Activated CD4-positive, alpha-beta memory T cell treated with anti-CD3 and anti-CD28 coated beads, Interleukin-2, amount 10 ng/mL, durations not matched to agents 7 days and 5 days (primary cell): ENCODE data around the gene TTLL8. TPM values are rescaled to one million over a fixed set of nuclear protein-coding genes. Genes with fewer than 3 reads are reported as not detected.

Experiments
- CTCF ChIA-PET: fragments of 350-600 bp; sonication (Branson Sonifier 250); formaldehyde crosslinking; loops from one replicate; lab custom pipeline; 2021; ENCODE audit warnings: antibody characterized with exemption, inconsistent platforms; lab: Charles Lee
- POLR2A ChIA-PET: fragments of 350-600 bp; sonication (Branson Sonifier 250); formaldehyde crosslinking; loops from one replicate; lab custom pipeline; 2021; ENCODE audit warnings: antibody characterized with exemption; lab: Charles Lee
- DNase-seq: peaks from one replicate; pipeline ENCODE4 v3.0.0-alpha.2; 2020
- H3K27ac Mint-ChIP-seq: one replicate; pipeline ENCODE4 v1.8.0; 2021; ENCODE audit warnings: mild to moderate bottlenecking, mixed read lengths
- H3K27me3 Mint-ChIP-seq: one replicate; pipeline ENCODE4 v1.8.0; 2021; ENCODE audit warnings: mixed read lengths
- H3K36me3 Mint-ChIP-seq: one replicate; pipeline ENCODE4 v1.8.0; 2021; ENCODE audit warnings: low read depth, mixed read lengths
- H3K4me1 Mint-ChIP-seq: one replicate; pipeline ENCODE4 v1.8.0; 2021; ENCODE audit warnings: mixed read lengths
- H3K4me3 Mint-ChIP-seq: one replicate; pipeline ENCODE4 v1.8.0; 2021; ENCODE audit warnings: mild to moderate bottlenecking, mixed read lengths
- H3K9me3 Mint-ChIP-seq: one replicate; pipeline ENCODE4 v1.8.0; 2021; ENCODE audit warnings: mixed read lengths
- total RNA-seq, 2 experiments: library from RNA; stranded (reverse); gene quantifications; one replicate each; pipeline ENCODE4 v1.2.3, GENCODE V29; 2021

The TTLL8 gene
- total RNA-seq, 2 experiments from 2014 or later = not detected

DNA sequence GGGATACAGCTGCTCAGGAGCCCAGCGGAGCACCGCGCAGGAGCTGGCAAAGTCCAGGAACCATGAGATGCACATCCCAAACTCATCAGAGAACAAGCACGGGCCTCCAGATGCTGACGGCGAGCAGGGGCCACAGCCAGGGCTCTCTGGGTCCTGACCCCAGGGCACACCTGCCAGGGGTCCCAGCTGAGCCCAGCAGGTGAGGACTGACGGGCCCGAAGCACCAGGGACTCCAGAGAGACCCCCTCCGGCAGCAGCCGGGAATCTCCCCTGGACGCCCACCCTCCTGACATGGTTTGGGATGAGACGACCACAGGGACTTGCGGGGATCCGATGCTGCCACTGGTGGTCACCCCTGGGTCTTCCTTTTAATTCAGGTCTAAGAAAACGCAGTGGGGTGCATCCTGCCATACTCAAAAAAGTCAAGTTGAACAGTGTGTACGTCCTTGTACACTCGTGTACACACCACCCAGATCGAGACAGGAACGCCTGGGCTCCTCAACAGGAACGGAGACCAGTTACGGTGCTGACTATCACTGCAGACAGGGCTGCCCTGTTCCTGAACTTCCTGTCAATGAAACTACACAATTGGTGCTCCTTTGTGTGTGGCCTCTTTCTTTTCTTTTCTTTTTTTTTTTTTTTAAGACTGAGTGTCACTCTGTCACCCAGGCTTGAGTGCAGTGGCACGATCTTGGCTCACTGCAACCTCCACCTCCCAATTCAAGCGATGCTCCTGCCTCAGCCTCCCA, 21.9 kb downstream of the TTLL8 start:
- H3K4me3 Mint-ChIP-seq = no peak overlapping the region
- H3K4me1 Mint-ChIP-seq = peaks cover 11% of the 10 kb centered on the region
- POLR2A ChIA-PET = no interaction called here
- CTCF ChIA-PET = interaction anchor here (0.6 kb wide), 1 partner anchor 146 kb away, joined by 3 read pairs; no protein-coding TSS in a partner anchor
- H3K36me3 Mint-ChIP-seq = no peaks in the 10 kb centered on the region
- H3K27me3 Mint-ChIP-seq = peaks cover 8% of the 10 kb centered on the region
- H3K27ac Mint-ChIP-seq = no peak overlapping the region
- peaks cover 2% of the 10 kb centered on the region for H3K9me3 Mint-ChIP-seq
- no peak for DNase-seq

- Mint-ChIP-seq H3K9me3 (peaks cover 2% of the 10 kb centered on the region), H3K27ac (no peak overlapping the region), H3K4me1 (peaks cover 11% of the 10 kb centered on the region), H3K27me3 (peaks cover 8% of the 10 kb centered on the region), H3K4me3 (no peak overlapping the region), H3K36me3 (no peaks in the 10 kb centered on the region)
- POLR2A ChIA-PET = interaction anchor here (0.9 to 1.1 kb wide), 2 partner anchors 65 to 110 kb away, joined by 3 read pairs; no protein-coding TSS in a partner anchor
- DNase-seq = no peak
- CTCF ChIA-PET = no interaction called here
These were observed 22.8 kb downstream of the TTLL8 start for GRCh38 chr22:50035131-50035881.

DNA sequence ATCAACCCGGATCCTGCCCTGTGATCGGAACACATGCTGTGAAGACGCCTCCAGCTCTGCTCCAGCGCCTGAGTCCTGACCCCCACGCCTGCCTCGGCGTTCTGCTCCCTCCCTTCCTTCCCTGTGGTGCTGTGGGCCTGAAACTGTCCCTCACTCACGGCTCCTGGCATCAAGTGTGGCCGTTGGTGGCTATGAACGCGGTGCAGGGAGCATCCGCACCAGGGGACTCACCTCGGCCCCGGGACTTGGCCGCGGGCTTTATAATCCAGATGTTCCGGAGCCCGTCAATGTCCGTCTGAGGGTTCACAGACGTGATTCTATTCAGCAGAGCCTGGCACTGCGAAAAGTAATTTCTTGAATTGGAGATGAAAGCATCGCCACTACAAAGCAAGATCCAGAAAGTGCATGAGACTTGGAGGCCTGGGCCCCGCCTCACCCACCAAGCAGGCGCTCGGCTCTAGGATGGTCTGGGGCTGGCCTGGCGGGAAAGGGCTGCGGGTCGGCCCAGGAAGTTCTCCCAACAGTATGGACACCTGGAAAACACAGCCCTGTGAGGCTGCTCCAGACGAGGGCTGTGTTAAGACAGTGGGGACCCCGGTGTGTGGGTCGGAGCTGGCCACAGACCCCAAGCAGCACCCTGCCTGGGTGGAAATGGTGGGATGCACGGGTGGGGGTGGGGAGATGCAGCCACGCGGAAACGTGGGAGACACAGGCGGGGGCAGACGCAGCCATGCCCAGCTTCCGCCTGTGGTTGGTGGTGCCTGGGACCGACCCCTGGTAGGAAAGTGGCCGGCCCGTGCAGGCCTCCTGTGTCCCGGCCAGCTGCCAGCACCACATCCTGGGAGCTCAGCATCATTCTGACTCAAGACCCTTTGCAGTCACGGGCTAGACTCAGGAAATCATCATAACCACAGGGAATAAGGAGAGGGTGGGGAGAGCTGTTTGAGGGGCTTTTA, 23.7 kb downstream of the TTLL8 start:
- Mint-ChIP-seq H3K9me3 (peaks cover 2% of the 10 kb centered on the region), H3K4me3 (no peak overlapping the region), H3K4me1 (peaks cover 14% of the 10 kb centered on the region), H3K27me3 (peaks cover 8% of the 10 kb centered on the region), H3K36me3 (no peaks in the 10 kb centered on the region), H3K27ac (no peak overlapping the region)
- ChIA-PET CTCF (no interaction called here), POLR2A (interaction anchor here (0.9 to 1.1 kb wide), 2 partner anchors 64 to 109 kb away, joined by 3 read pairs; no protein-coding TSS in a partner anchor)
- peak; percentile 41 for DNase-seq

- H3K4me1 Mint-ChIP-seq = peaks cover 16% of the 10 kb centered on the region
- H3K4me3 Mint-ChIP-seq = no peak overlapping the region
- POLR2A ChIA-PET = no interaction called here
- no peaks in the 10 kb centered on the region for H3K9me3 Mint-ChIP-seq
- peaks cover 8% of the 10 kb centered on the region for H3K27me3 Mint-ChIP-seq
- no peaks in the 10 kb centered on the region for H3K36me3 Mint-ChIP-seq
- H3K27ac Mint-ChIP-seq = no peak overlapping the region
- CTCF ChIA-PET = interaction anchor here (0.5 kb wide), 1 partner anchor 72 kb away, joined by 3 read pairs; no protein-coding TSS in a partner anchor
- no peak for DNase-seq
These were observed 25.0 kb downstream of the TTLL8 start for GRCh38 chr22:50032941-50033601.

DNA sequence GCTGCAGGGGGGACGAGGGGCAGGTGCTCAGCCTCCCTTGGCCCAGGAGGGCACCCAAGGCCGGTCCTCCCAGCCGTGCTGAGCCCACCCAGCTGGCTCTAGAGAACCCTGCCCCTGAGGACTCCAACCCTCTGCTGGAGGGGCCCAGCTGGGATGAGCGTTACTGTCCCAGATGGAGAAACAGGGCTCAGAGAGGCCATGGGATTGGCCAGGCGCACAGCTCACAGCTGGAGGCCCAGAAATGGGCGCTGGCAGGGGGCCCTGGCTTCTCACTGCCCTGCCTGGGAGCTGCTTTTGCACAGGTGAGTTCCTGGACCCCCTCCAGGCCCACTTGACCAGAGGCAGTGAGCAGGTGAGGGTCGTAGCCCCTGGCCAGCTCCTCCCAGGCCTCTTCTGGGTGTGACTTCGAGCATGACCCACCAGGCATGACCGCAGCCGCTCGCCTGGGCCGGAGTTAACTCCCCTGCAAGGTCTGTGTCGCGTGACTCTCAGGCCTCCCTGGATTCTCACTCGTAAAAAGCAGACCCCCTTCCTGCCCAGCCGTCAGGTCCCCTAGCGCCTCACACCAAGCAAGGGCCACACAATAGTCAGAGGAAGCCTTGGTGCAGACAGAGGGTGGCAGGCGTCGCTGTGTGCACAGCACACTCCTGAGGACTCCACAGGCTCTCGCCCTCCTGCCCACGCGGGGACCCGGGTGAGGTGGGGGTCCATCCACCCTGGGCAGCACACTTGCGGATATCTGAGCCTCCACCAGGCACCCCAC, 25.8 kb downstream of the TTLL8 start:
- H3K27me3 Mint-ChIP-seq = peaks cover 9% of the 10 kb centered on the region
- H3K27ac Mint-ChIP-seq = no peak overlapping the region
- ChIA-PET CTCF (interaction anchor here (0.7 to 0.8 kb wide), 2 partner anchors 99 to 265 kb away, joined by 3 read pairs; no protein-coding TSS in a partner anchor), POLR2A (interaction anchor here (2.6 kb wide), 1 partner anchor 102 kb away, joined by 21 read pairs; no protein-coding TSS in a partner anchor)
- DNase-seq = no peak
- H3K4me3 Mint-ChIP-seq = no peak overlapping the region
- H3K4me1 Mint-ChIP-seq = peaks cover 22% of the 10 kb centered on the region
- H3K36me3 Mint-ChIP-seq = no peaks in the 10 kb centered on the region
- H3K9me3 Mint-ChIP-seq = no peaks in the 10 kb centered on the region

GRCh38 chr22:50031189-50032091, 26.7 kb downstream of the TTLL8 start:
- Mint-ChIP-seq H3K27ac (no peak overlapping the region), H3K4me1 (peaks cover 24% of the 10 kb centered on the region), H3K27me3 (peaks cover 9% of the 10 kb centered on the region), H3K36me3 (no peaks in the 10 kb centered on the region), H3K4me3 (no peak overlapping the region), H3K9me3 (no peaks in the 10 kb centered on the region)
- DNase-seq = no peak
- POLR2A ChIA-PET = interaction anchor here (1.3 to 2.6 kb wide), 2 partner anchors 98 to 101 kb away, joined by 8 to 21 read pairs; no protein-coding TSS in a partner anchor
- CTCF ChIA-PET = interaction anchor here (0.7 to 1.8 kb wide), 12 partner anchors 35 to 264 kb away, joined by 3 to 58 read pairs (median 6); no protein-coding TSS in a partner anchor

DNA sequence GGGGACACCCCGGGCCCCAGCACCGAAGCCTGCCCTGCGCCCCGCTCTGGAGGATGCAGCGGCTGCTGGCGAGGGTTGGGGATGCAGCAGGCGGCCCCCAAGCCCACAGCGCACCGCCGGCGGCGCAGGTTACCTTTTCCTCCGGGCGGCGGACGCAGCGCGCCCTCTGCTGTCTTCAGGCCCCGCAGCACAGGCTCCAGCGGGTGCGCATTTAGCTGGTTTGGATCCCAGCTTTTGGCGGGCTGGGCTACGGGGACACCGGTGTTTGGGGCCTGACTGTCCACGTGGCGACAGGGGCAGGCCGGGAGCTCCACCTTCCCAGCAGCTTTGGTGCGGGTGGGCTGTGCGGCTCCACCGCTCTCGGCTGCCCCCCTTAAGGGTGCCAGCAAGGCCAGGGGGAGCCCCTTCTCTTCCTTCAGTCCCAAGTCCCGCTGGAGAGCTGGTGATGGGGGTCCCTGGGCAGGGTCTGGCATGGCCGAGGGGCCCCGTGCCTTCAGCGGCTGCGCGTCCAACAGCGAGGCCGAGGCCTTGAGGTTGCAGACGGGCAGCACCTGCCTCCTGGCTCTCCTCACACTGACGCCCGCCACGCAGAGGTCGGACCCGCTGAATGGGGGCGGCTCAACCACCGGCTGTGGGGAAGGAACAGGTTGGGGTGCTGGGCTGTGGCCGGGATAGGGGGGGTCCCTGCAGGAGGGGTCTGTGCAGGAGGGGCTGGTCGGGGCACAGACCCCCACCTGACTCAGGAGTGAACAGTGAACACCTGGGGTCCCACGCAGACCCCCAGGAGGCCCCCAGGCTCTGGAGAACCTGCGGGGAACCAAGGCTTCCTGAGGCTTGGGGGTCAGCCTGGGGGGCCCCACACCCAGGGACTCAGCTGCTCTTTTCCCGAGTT, 27.6 kb downstream of the TTLL8 start:
- no peaks in the 10 kb centered on the region for H3K9me3 Mint-ChIP-seq
- no peaks in the 10 kb centered on the region for H3K36me3 Mint-ChIP-seq
- CTCF ChIA-PET = interaction anchor here (0.5 to 1.8 kb wide), 34 partner anchors 10 to 360 kb away, joined by 3 to 58 read pairs (median 4); no protein-coding TSS in a partner anchor
- peak; percentile 89 for DNase-seq
- no peak overlapping the region for H3K27ac Mint-ChIP-seq
- peaks cover 11% of the 10 kb centered on the region for H3K27me3 Mint-ChIP-seq
- H3K4me3 Mint-ChIP-seq = no peak overlapping the region
- POLR2A ChIA-PET = interaction anchor here (1.0 to 2.6 kb wide), 4 partner anchors 97 to 263 kb away, joined by 4 to 21 read pairs (median 7); no protein-coding TSS in a partner anchor
- peaks cover 24% of the 10 kb centered on the region for H3K4me1 Mint-ChIP-seq

- CTCF ChIA-PET = interaction anchor here (0.7 to 1.4 kb wide), 3 partner anchors 95 to 337 kb away, joined by 3 to 4 read pairs (median 3); no protein-coding TSS in a partner anchor
- H3K4me3 Mint-ChIP-seq = no peak overlapping the region
These were observed 30.2 kb downstream of the TTLL8 start for GRCh38 chr22:50027639-50028537.

DNA sequence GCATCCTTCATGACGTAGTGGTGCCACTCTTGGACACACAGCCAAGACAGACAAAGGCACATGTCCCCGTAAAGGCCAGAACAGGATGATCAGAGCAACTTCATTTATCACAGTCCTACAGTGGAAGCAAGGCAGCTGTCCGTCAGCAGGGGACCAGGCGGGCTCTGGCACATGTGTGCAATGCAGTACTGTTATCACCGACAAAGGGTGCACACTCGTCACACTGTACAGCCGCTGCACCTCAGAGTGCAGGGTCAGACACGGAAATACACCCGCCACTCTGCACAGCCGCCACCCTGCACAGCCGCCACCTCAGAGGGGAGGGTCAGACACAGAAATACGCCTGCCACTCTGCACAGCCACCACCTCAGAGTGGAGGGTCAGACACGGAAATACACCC, 32.1 kb downstream of the TTLL8 start:
- Mint-ChIP-seq H3K27me3 (peaks cover 3% of the 10 kb centered on the region), H3K36me3 (no peaks in the 10 kb centered on the region), H3K4me1 (peaks cover 13% of the 10 kb centered on the region), H3K27ac (no peak overlapping the region), H3K4me3 (no peak overlapping the region), H3K9me3 (no peaks in the 10 kb centered on the region)
- CTCF ChIA-PET = no interaction called here
- POLR2A ChIA-PET = no interaction called here
- DNase-seq = no peak

More at GRCh38 chr22:50027639-50028537, 30.2 kb downstream of the TTLL8 start:
- POLR2A ChIA-PET = interaction anchor here (0.6 to 1.6 kb wide), 2 partner anchors 94 to 102 kb away, joined by 3 to 6 read pairs; no protein-coding TSS in a partner anchor
- peak; percentile 35 for DNase-seq
- H3K9me3 Mint-ChIP-seq = no peaks in the 10 kb centered on the region
- peaks cover 3% of the 10 kb centered on the region for H3K27me3 Mint-ChIP-seq
- no peak overlapping the region for H3K27ac Mint-ChIP-seq
- H3K36me3 Mint-ChIP-seq = no peaks in the 10 kb centered on the region
- H3K4me1 Mint-ChIP-seq = peaks cover 13% of the 10 kb centered on the region
